Activated CD8-positive, alpha-beta memory T cell treated with anti-CD3 and anti-CD28 coated beads, Interleukin-2, amount 50 U/mL, for 1 hour (primary cell): ENCODE data around the gene CDK14.

Source experiments
- DNase-seq: peaks from one replicate; pipeline ENCODE4 v3.0.0-alpha.2; 2020; ENCODE audit errors: extremely low read depth

CDK14 gene

DNA sequence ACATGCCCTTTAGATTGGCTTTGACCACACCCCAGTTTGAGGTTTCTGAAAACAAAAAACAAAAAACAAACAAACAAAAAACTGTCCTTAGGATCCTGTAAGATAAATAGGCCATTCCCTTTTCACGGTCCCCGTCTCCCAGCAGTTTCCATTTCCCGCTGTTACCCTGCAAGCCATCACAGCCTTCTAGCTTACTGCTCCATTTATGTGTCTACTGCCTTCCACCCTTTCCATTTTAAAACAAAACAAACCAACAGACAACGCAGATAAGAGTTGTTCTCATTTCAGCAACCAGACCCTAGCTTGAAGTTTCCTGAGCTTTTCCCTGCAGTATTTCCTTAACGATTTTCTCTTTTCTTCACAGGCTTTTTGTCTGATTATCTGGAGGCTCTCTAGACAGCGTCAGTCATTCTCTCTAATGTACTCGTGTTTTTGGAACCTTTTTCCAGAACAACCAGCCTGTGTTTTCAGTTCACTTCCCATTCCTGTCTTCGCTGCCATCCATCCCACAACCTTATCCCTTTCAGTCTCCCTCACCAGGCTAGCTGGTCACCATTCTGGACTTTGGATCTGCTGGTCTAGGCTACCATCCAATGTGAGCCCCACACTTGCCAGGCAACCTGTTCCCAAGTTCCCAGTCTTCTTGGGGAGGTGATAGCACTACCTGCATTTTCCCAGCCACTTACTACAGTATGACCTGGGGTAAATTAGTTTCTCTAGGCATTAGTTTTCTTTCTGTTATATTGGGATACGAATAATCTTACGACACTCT, 350.8 kb downstream of the CDK14 start:
- DNase-seq: no peak

DNA sequence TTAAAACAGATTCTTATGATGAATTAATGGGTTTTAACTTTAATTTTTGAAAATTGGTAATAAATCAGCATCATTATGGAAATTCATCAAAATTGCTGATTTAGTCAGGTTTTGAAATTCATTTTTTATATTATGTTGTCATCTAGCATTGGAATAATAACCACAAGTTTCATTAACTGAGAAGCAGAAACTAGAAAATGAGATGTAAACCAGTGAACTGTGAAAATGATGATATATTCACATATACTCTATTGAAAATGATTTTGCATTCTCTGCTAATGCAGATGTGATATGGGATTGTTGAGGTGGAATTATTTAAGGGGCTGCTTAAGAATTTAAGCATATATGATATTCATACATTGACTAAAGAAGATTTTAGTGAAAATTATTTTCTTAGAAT, 352.0 kb downstream of the CDK14 start:
- DNase-seq: no peak

GRCh38 chr7:90951229-90951628, 355.1 kb downstream of the CDK14 start:
- DNase-seq: no peak

DNA sequence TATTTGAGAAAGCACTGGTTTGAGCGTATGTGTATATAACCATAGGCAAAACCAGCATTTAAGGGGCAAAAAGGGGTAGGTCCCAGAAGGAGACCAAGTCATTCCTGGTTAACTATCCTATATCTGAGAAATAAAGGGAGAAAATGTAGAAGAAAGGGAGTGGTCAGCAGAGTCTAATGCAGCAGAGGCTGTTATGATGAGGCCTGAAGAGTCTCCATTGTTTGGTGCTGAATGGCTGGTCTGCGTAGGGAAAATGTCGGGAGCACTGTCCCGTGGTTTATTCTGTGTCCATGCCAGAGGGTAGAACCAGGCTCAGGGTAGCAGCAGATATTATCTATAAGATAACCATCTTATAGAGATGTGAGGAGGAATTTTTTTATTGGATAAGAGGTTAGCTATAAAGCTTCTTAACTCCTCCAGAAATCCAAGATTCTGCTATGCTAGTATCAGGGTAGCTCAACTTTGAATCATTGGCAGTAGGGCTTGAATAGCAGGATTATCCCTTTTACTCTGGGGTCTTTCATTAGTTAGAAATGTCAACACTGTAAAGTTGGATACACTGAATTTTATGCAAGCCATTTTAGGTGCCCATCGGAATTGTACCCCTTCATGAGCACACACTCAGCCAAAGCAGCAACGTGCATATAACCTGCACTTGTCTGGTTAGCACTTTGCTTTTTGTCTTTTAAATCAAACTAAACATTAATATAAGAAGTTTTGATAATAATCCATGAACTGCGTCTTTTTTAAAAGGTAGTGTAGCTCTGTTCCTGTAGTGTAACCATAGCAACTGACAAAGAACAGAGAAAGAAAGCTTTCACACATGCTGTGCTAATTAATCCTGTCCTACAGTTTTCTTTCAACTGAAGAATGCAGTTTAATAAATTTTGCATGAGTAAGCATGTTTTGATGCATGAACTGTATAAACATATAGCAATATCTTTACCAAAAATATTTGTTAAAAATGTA, 356.1 kb downstream of the CDK14 start:
- no peak for DNase-seq

DNA sequence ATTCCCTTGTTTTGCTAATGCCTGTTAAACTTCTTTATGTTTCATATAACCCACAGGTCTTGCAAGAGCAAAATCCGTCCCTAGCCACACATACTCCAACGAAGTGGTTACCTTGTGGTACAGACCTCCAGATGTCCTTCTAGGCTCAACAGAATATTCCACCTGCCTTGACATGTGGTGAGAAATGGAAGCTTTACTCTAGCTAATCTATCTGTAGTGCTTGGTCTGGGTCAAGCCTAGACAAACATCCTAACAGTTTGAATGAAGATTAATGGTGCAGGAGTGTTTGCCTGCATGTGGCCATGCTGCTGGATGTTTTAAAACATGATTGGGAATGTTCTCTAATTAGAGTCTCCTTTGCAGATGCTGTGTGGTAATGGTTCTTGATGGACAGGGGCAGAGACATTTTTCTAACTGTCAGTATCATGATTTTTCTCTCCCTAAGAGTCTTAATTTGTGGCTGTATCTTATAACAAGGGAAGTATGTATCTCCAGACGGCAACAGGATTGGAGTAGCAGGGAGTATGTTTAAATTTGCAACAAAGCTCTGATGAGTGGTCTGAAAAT, 359.6 kb downstream of the CDK14 start:
- DNase-seq: no peak

GRCh38 chr7:90957883-90958282, 361.8 kb downstream of the CDK14 start:
- DNase-seq: no peak

- no peak for DNase-seq
Measured at GRCh38 chr7:90958647-90959046, 362.5 kb downstream of the CDK14 start.

- no peak for DNase-seq
Measured at GRCh38 chr7:90961037-90961725, 365.1 kb downstream of the CDK14 start.

GRCh38 chr7:90965211-90965610, 369.1 kb downstream of the CDK14 start:
- no peak for DNase-seq

DNA sequence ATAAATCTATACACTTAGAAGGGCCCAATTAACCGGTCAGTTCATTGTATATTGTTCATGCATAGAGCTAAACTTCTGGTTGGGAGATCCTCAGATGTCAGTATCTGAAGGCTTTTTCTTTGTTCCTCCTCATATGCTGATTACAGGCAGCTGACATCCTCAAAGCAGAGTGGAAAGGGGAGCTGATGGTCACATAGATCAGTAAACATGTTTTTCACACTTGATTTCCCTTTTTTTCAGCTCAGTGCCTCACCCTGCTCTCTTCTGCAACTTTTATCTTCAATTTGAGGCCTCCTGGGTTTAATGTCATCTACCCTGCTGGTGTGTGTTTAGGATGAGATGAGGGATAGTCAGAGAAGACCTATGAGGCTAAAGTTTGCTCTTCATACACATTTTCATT, 370.2 kb downstream of the CDK14 start:
- DNase-seq: no peak

GRCh38 chr7:90968871-90969270, 372.8 kb downstream of the CDK14 start:
- DNase-seq: no peak

- no peak for DNase-seq
Measured at GRCh38 chr7:90972906-90973550, 376.9 kb downstream of the CDK14 start.

GRCh38 chr7:90977056-90977455, 380.9 kb downstream of the CDK14 start:
- no peak for DNase-seq

DNA sequence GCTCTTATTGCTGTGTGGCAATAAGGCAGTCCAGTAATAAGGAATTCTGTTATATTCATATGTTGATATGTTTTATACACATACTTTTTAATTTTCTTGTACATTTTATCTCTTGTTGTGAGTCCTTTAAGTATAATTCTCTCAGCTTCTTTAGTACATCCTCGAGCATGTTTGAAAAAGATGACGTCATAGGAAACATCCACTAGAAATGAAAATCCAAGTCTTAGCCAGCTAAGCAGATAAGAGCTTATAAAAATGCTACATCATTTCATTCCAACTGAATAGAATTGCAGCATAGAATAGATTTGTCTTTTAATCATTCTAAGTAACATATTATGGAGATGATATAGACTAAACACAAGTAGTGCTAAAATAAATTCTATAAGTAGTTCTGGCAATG, 384.4 kb downstream of the CDK14 start:
- no peak for DNase-seq

DNA sequence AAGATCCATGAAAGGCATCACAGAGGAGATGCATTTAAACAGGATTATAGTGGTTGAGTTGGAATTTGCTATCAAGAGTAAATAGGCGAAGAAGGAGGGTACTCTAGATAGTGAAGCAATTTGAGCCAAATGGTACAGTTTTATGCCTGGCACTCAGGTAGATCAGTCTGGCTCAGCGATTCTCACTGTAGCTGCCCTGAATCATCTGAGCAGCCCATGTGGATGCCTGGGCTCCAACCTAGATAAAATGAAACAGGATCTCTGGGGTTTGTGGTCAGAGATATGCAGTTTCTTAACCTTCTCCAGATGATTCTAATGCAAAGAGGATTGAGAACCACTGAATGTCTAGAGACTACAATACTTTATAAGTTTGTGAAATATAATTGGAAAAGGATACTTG, 386.1 kb downstream of the CDK14 start:
- DNase-seq: no peak

GRCh38 chr7:90984692-90985091, 388.6 kb downstream of the CDK14 start:
- DNase-seq: no peak

DNA sequence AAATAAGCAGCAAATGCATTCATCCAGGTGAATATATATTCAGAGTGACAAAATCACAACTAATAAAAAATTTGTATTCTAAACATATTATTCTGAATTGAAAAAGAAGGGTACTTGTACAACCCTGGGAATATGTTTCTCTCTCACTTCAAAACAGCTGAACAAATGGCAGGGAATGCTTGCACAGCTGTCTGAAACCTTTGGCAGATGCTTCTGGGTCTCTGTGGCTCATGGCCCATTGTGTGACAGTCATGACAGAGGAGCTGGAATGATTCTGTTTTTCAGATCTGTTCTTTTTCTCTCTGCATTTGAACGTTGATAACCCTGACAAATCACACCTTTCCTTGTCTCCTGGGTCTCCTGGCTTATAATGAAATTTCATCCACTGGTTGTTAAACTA, 392.4 kb downstream of the CDK14 start:
- DNase-seq: no peak

DNA sequence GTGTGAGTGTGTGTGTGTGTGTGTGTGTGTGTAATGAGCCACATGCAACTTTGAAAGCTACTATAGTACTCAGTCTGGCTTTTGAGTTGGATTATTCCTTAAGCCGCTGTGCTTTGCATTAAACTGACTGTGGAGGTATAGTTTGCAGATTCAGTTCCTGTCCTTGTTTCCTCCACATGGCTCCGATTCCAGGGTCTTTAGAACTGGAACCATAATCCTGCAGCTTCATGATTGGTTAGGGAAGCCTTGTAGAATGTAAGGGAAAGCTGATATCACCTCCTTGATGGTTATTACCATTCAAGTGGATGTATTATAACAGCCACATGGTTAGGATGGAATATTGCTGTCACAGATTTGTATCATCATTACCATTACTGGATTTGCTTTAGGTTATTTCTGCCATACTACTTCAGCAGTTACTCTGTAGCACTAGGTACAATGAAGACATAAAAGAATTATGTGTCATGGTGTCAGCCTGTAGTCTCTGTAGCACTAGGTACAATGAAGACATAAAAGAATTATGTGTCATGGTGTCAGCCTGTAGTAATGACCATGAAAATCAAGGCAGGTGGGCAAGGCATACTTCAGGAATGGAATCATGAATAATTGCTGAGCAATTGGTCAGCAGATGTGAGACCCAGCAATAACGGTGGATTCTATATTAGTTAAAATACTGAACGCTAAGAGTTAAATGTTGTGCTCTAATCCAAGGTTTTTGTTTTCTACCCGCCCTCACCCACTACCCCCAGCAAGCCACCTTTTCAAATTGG, 393.1 kb downstream of the CDK14 start:
- no peak for DNase-seq

GRCh38 chr7:90994121-90994520, 398.0 kb downstream of the CDK14 start:
- no peak for DNase-seq

- no peak for DNase-seq
Measured at GRCh38 chr7:90994601-90995000, 398.5 kb downstream of the CDK14 start.

DNA sequence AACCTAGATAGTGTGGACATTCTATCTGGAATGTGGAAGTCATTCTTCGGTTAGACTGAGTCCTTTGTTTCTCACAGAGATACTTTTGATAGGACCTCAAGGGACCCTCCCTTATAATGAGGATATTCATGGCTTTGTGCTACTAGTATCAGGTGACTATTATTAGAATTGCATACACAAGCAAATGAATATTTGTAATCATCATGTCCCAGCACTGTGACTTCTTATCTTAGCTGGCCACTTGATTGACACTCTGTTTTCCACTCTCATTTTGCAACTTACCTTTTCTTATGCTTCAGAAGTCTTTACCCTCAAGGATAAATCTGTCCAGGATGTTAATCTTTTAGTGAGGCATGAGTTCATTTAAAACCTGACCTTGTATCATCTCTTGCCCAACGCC, 399.9 kb downstream of the CDK14 start:
- no peak for DNase-seq
